Psoas muscle (tissue), 8 donors: ENCODE results near the gene CHSY1. TPM values are rescaled to one million over a fixed set of nuclear protein-coding genes. Genes with fewer than 3 reads are reported as not detected.
A peak's percentile ranks its signal among the peaks of the same experiment; 100 is the strongest.
"Not testable (repeated sequence)": the region's sequence is repeated elsewhere in the genome, so short reads cannot be mapped to it uniquely, and the experiment has no call there.

Experiments
- ATAC-seq, 4 donors: fragments of 200-7000 bp; cut with Tn5 transposase; one replicate each; pipeline ENCODE4 v1.9.1; 2020; ENCODE audit warnings: moderate library complexity in 3 of 4, mild to moderate bottlenecking in 2 of 4
- DNase-seq, 2 donors: peaks; one replicate each; pipeline ENCODE4 v3.0.0-alpha.2; 2020
- H3K27ac ChIP-seq: fragments of 200-600 bp; one replicate; pipeline ENCODE4 v1.8.0; 2022
- H3K27me3 ChIP-seq, 3 donors: fragments of 200-600 bp in 1 of 3; one replicate each; pipeline versions ENCODE4 v1.6.1 to v1.8.0; 2013 to 2022; ENCODE audit warnings: low read length in 2 of 3, mild to moderate bottlenecking in 2 of 3, moderate library complexity in 1 of 3; ENCODE audit not compliant: insufficient read depth in 3 of 3
- H3K36me3 ChIP-seq, 2 donors: fragments of 200-600 bp in 1 of 2; one replicate each; pipeline versions ENCODE4 v1.6.1 to v1.8.0; 2013 to 2022; ENCODE audit warnings: low read depth in 1 of 2, mild to moderate bottlenecking in 1 of 2, moderate library complexity in 1 of 2; ENCODE audit not compliant: insufficient read depth in 1 of 2
- H3K4me1 ChIP-seq: fragments of 200-600 bp; one replicate; pipeline ENCODE4 v1.8.0; 2022
- H3K4me3 ChIP-seq: fragments of 200-600 bp; one replicate; pipeline ENCODE4 v1.8.0; 2022; ENCODE audit warnings: mild to moderate bottlenecking
- H3K9me3 ChIP-seq: fragments of 200-600 bp; one replicate; pipeline ENCODE4 v1.8.0; 2022
- CTCF ChIP-seq: fragments of 200-600 bp; IDR thresholded peaks from one replicate; pipeline ENCODE4 v1.8.0; 2022; ENCODE audit warnings: antibody characterized with exemption
- WGBS, 3 donors: extraction: QIAGEN DNeasy Blood & Tissue Kit; methylation state at CpG; one replicate each; pipeline versions ENCODE4 v1.1.6 to v1.1.7; 2013; 5-methylcytosine and 5-hydroxymethylcytosine counted together
- intact Hi-C, 2 donors: fragments of 100-400 bp; cut with DNase I; formaldehyde crosslinking; loops; one replicate each; pipeline versions ENCODE4 v1.11.0 to v1.14.2; 2022
- polyA plus RNA-seq, 3 donors: library from polyadenylated mRNA; stranded (reverse); fragments of 200-250 nt; gene quantifications; one replicate each; pipeline ENCODE4 v1.2.3, GENCODE V29; 2013
- total RNA-seq, 4 donors: library from RNA; stranded (reverse); fragmentation: NEBNext Ultra II Directional in 2 of 4; extraction: Animal tissue kit (Norgen Biotek cat#: 25700) in 2 of 4; gene quantifications; one replicate each; pipeline versions ENCODE4 v1.2.1 to v1.2.4, GENCODE V29; 2021 to 2023
- donor health status: healthy with polysubstance abuse.
- donor health status: DM: no; HTN: no; CAD: no; lungs with moderate emphysema.
- donor health status: Bipolar disorder and iron deficiency.
- donor health status: healthy.
- donor health status: DM: yes; HTN: yes; CAD: no.
- donor health status: DM: no; HTN: no; CAD: no.
- donor health status: DM: no; HTN: no; CAD: no.
- donor health status: DM: yes; HTN: yes; CAD: no.

Gene CHSY1
- total and polyA plus RNA-seq, 7 donors, result 2.9 to 11.4 (median 6.7) TPM

GRCh38 chr15:101128221-101129015 lies 123.4 kb downstream of the CHSY1 start:
- ATAC-seq, result peak in 3 of 4 donors; percentile 53 to 72 (median 65)
- Histone ChIP-seq H3K27me3 (peaks cover 0 to 4% (median 0%) of the 10 kb centered on the region in 3 donors), H3K27ac (peak overlapping the region; percentile 56), H3K4me3 (no peak overlapping the region), H3K36me3 (no peaks in the 10 kb centered on the region), H3K9me3 (peaks cover 9% of the 10 kb centered on the region), H3K4me1 (peaks cover 8% of the 10 kb centered on the region)
- intact Hi-C loops, result loop anchor here in 1 of 2 donors (10.0 kb wide), 1 partner anchor 126 kb away; the partner anchor contains the start of gene CHSY1
- WGBS, 3 donors, result 59 to 62% (median 59%) methylated on average over 18 of the region's 18 CpGs
- no peak for DNase-seq
- no peak for TF ChIP-seq CTCF

GRCh38 chr15:101127506-101128076 lies 124.3 kb downstream of the CHSY1 start:
- Histone ChIP-seq H3K4me3 (no peak overlapping the region), H3K27me3 (peaks cover 0 to 4% (median 0%) of the 10 kb centered on the region in 3 donors), H3K27ac (peak overlapping the region; percentile 56), H3K4me1 (peaks cover 8% of the 10 kb centered on the region), H3K9me3 (peaks cover 9% of the 10 kb centered on the region), H3K36me3 (no peaks in the 10 kb centered on the region)
- TF ChIP-seq CTCF, result no peak
- peak; percentile 64 to 95 (median 88) for ATAC-seq
- DNase-seq, result peak; percentile 79 to 85
- WGBS, 3 donors, result 14 to 16% (median 15%) methylated on average over 13 of the region's 13 CpGs
- intact Hi-C loops, result loop anchor here in 1 of 2 donors (10.0 kb wide), 1 partner anchor 127 kb away; the partner anchor contains the start of gene CHSY1

GRCh38 chr15:101126618-101127505 lies 125.0 kb downstream of the CHSY1 start:
- H3K36me3 ChIP-seq, result no peaks in the 10 kb centered on the region
- DNase-seq, result no peak
- ATAC-seq, result peak in 2 of 4 donors; percentile 21 to 22
- 76 to 82% (median 77%) methylated on average over 11 of the region's 11 CpGs for WGBS, 3 donors
- TF ChIP-seq CTCF, result no peak
- H3K4me1 ChIP-seq, result peaks cover 11% of the 10 kb centered on the region
- no peak overlapping the region for H3K4me3 ChIP-seq
- H3K27ac ChIP-seq, result peak overlapping the region; percentile 56
- peaks cover 9% of the 10 kb centered on the region for H3K9me3 ChIP-seq
- peaks cover 0 to 3% (median 0%) of the 10 kb centered on the region in 3 donors for H3K27me3 ChIP-seq
- intact Hi-C loops, result loop anchor here in 1 of 2 donors (10.0 kb wide), 1 partner anchor 128 kb away; the partner anchor contains the start of gene CHSY1

GRCh38 chr15:101125881-101126428 lies 125.9 kb downstream of the CHSY1 start:
- H3K4me1 ChIP-seq, result peaks cover 20% of the 10 kb centered on the region
- not testable (repeated sequence) for H3K4me3 ChIP-seq, H3K27me3 ChIP-seq, H3K27ac ChIP-seq, H3K36me3 ChIP-seq, ATAC-seq, H3K9me3 ChIP-seq, DNase-seq
- 92% methylated on average over 13 of the region's 13 CpGs for WGBS, 3 donors
- intact Hi-C loops, result loop anchor here in 1 of 2 donors (10.0 kb wide), 1 partner anchor 129 kb away; the partner anchor contains the start of gene CHSY1

Other genes with a start within 250 kb of the CHSY1 start
- 10 to 100 TPM; 25.7 to 98.9 (median 50.4) TPM for gene SELENOS, start 25.4 kb upstream of the CHSY1 start, total RNA-seq
- 100 to 1,000 TPM; 137 to 201 (median 156) TPM for gene SELENOS, start 25.4 kb upstream of the CHSY1 start, polyA plus RNA-seq
- gene SNRPA1, start 43.2 kb upstream of the CHSY1 start, total RNA-seq, result 10 to 100 TPM; 14.8 to 42.3 (median 28.0) TPM
- gene SNRPA1, start 43.2 kb upstream of the CHSY1 start, polyA plus RNA-seq, result 100 to 1,000 TPM in 1 of 3 donors, 10 to 100 TPM in 2; 34.9 to 126 (median 73.6) TPM
- 10 to 100 TPM; 13.3 to 32.7 (median 20.7) TPM for gene PCSK6, start 237.7 kb upstream of the CHSY1 start, total RNA-seq
- 10 to 100 TPM in 1 of 3 donors, 1 to 10 TPM in 2; 8.3 to 10.3 (median 9.8) TPM for gene PCSK6, start 237.7 kb upstream of the CHSY1 start, polyA plus RNA-seq